Daoy (cell line): ENCODE data around the gene COL13A1. TPM values are rescaled to one million over a fixed set of nuclear protein-coding genes. Genes with fewer than 3 reads are reported as not detected.
A peak's percentile ranks its signal among the peaks of the same experiment; 100 is the strongest.

Source experiments
- DNase-seq: peaks from one replicate; pipeline ENCODE4 v3.0.0-alpha.2; 2015; ENCODE audit warnings: low read depth
- total RNA-seq: library from RNA; depleted of rRNA; stranded (reverse); fragments of >200 nt; shearing (Covaris generic); gene quantifications from 2 replicates; pipeline ENCODE4 v1.2.3, GENCODE V29; 2014

Gene COL13A1
- total RNA-seq, 1 experiment from 2014 or later, result 19.5 TPM

DNA sequence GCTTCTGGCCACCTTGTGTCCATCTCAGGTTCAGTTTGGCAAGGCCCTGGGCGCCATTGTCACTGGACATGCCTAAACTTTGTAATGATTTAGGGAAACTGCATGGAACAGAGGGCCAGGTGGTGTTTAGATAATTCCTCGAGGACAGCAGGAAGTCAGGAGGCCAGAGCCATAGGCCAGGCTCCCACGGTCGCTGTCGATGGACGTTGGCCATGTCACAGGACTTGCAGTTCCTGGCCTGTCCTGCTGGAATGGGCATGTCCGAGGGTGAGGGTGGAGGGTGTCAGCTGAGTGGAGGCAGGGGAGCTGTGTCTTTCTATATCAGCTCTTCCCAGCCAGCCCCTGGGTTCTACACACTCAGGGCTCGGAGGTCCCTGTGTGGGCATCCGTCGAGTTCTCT lies 143.1 kb downstream of the COL13A1 start:
- no peak for DNase-seq

DNA sequence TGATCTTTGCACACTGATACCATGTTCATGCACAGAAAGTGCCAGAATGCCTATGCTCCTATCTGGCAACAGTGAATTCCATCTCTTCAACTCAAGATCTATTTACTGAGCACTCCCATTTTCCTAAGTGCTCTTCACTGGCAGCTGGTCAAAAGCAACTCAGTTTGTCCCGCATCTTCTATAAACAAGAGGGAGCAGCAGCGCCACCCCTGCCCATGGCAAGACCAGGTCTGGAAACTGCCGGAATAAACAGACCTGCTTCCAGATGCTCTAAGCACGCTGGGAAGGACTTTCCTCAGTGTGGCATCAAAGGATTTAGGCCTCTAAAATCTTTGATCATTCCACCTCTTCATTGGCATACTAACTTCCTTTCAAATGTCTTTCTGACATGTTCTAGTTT lies 146.6 kb downstream of the COL13A1 start:
- DNase-seq, result no peak

GRCh38 chr10:69949770-69950169 lies 148.1 kb downstream of the COL13A1 start:
- no peak for DNase-seq

- DNase-seq, result no peak
These were observed 150.0 kb downstream of the COL13A1 start for GRCh38 chr10:69951658-69952057.

- no peak for DNase-seq
These were observed 150.5 kb downstream of the COL13A1 start for GRCh38 chr10:69952069-69952800.

DNA sequence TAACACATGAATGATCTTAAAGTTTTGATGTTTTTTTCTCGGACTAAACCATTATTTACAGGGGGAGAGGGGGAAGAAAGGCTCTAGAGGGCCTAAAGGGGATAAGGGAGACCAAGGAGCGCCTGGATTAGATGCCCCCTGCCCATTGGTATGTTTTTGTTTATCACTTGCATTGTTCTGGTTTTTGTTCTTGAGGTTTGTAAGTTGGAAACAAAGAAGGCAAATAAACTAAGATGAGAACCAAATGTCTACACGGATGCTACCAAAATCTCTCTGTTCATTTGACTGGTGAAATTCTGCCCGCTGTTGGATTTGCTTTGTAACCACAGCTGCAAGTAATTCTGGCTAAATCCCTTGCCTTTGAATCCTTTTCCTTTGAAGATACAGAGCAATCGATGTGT lies 151.1 kb downstream of the COL13A1 start:
- DNase-seq, result no peak

DNA sequence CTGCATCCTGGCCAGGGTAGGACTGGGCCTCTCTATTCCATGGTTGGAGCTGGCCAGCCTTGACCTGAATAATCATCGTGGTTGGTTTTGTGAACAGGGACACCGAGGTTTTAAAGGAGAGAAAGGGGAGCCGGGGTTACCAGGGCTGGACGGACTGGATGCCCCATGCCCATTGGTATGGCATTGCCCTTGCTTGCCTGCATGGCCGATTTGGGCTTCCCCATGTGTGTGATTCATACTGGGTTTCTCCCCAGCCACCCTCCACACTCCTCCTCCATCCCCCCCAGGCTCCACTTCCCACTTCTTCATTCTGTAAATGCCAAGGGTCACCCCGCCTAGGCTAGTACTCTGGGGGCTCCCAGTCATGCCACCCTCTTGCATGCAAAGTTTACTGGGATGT lies 152.1 kb downstream of the COL13A1 start:
- DNase-seq, result no peak

- DNase-seq, result no peak
These were observed 153.6 kb downstream of the COL13A1 start for GRCh38 chr10:69955211-69955805.

DNA sequence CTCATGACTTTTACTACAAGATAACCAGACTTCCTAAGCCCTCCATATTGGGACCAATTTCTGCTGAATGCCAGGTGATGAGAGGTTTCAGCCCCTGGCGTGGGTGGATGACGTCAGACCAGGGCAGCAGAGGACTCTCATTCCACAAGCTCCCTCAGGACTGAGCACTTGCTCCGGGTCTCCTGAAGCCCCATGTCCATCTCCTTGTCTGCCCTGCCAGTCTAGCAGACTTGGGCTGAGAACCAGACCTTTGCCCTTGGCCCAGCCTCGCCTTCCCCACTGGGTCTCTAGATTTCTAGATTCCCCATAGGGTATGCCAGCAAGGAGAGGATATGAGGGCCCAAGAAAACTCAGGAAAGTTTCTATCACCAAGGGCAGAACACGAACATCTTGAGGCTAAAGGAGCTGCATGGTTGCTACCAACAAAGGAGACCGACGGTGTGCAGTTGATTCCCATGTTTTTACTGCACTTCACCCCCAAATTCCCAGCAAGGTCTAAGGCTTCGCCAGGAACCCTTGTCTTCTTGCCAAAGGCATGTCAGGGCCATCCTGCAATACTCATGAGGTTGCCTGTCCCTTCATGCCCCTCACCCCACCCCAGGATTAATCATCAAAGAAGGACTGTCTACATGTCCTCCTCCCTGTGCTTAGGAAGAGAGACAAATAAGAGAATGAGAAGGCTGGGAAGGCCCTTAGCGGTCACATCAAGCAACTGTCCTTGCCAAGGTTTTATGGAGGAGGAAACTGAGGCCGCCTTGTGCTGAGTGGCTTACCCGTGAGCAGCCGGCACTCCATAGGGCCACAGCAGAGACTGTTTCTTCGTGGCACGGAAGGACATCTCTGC lies 154.4 kb downstream of the COL13A1 start:
- DNase-seq, result no peak

DNA sequence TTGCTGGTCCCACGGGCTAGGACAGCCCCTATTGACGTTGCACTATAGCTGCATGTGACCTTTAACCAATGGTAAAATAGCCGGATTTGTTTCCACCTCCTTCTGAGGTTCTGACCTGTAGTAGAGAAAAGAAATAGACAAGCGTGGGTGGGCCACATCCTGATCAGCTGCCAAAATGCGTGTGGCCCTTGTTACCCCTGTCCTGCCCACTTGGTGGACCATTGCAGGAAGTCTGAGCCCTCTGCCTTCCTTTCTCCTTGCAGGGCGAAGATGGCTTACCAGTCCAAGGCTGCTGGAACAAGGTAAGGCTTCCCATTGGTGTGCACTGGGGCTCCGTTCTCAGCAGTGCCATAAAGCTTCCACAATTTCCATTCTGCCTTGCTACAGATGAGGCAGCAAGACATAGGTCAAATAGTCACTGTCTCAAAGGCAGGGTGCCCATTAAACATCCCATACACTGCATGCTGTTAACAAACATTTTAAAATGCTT lies 155.1 kb downstream of the COL13A1 start:
- DNase-seq, result no peak

DNA sequence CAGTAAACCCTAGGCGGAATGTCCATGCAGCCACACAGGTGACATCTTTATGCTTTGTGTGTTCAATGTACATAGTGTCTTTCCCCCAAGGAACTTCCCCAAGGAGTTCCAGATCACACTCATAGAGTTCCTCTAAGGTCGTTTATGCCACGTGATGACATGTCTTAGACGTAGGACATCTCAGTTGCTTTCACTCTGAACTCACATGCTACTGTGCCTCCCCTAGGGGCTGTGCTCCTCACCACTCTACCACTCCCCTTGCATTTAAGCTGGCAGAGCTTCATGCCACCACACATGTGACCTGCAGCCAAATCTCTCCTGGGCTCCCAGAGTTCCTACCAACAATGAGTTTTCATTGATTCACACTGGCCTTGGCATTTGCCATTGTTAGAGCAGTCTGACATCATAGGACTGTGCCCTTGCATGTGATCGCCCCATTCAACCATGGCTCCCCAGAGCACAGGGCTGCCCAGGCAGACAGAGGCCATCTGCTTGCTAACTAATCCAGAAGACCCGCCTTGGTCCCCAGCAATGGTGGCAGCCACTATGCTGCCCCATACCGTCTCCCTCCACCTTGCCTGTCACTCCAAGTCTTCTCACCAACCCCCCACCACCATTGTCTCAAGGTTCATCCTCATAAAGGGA lies 155.7 kb downstream of the COL13A1 start:
- DNase-seq, result no peak

DNA sequence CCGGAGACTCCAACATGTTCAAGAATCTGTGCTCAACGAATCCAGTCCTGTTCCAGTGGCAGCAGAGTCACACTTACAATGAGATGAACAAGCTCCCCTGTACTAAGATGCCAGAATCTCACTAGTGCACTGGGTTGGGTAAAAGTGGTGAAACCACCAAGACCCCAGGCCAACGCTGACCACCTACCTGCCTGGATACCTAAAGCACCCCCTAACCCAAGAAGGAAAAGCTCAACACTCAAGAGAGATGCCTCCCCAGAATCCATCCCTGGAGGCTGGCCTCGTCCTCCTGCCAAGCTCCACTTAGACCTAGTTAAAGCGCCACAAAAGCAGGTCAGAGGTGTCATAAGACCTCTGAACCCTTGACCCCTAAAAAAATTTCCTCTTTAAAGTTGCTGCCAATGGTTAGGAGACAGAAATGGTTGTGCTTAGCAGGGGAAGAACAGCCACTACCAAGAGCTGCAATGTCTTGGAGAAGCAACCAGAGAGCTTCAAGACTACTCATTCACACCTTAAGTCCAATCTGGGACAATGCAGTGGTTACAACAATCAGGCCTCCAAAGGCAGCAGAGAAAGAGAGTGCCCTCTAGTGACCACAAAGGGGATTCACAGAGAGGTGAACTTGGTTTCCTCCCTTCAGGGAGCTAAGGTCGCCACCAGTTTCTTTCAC lies 156.3 kb downstream of the COL13A1 start:
- peak; percentile 34 for DNase-seq

DNA sequence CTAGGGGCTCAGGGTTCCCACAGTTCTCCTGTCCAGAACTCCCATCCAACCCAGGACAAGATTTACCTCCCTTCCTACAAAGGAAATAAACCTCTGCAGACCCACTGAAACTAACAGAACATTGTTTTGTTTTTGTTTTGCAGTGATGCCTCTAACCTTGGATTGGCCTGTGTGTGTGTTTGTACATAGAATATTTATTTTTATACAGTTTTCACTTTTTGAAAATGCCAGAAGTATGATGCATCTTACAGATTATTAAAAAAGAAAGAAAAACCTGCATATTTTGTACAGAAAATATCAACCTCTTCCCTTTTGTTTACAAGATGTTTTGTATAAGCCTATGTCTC lies 156.8 kb downstream of the COL13A1 start:
- no peak for DNase-seq

GRCh38 chr10:69959911-69960310 lies 158.2 kb downstream of the COL13A1 start:
- no peak for DNase-seq

DNA sequence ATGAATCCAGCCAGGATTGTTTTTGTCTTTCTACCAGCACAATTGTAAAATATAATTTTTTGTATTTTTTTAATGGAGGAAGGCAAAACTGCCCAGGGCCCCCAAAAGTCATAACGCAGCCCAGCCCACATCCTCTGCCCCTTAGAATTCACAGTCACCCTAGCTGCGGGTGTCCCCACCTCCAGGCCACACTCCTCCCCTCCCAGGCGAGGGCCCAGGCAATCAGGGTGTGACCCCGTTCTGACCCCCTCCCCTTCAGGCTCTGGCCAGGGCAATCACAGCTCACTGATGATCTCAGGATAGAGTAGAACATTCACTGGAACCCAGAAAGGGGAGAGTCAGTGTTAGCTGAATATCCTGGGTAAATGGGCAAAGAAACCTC lies 158.9 kb downstream of the COL13A1 start:
- DNase-seq, result no peak

GRCh38 chr10:69960988-69961880 lies 159.5 kb downstream of the COL13A1 start:
- DNase-seq, result no peak

GRCh38 chr10:69961881-69962745 lies 160.4 kb downstream of the COL13A1 start:
- no peak for DNase-seq

GRCh38 chr10:69962746-69963135 lies 161.0 kb downstream of the COL13A1 start:
- DNase-seq, result no peak

- DNase-seq, result no peak
These were observed 161.6 kb downstream of the COL13A1 start for GRCh38 chr10:69963178-69963834.
